ENCODE measurements around the gene NOTCH2.

The NOTCH2 gene

DNA sequence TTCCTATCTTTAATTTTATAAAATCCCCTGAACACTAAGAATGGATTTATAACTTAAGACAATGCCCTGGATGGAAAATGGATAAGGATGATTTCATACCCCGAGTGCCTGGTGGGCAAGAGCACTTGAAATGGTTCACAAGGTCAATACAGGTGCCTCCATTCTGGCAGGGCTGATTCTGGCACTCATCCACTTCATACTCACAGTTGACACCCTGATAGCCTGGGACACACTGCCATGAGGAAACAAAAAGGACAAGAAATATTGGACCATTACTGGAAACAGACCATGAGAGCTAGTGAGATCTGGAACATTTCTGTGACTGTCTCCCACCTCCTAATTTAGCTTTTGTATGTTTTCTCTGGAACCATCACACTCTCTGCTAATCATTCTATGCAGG, 134.1 kb downstream of the NOTCH2 start:
- Histone ChIP-seq H3K4me1 (ENCODE audit: low read length) (peaks cover 11% of the 10 kb centered on the region; the same call in 1 of the 2 replicates), H3K4me2 (ENCODE audit: low read depth, low read length) (no peak overlapping the region), H3K27ac (ENCODE audit: low read length) (no peak overlapping the region), H3K36me3 (replicated peaks; ENCODE audit: insufficient read depth, low read length) (no peaks in the 10 kb centered on the region; the same call in 1 of the 2 replicates), H3K9me2 (replicated peaks; ENCODE audit: insufficient read depth, low read length) (no peaks in the 10 kb centered on the region), H3K27me3 (replicated peaks; ENCODE audit: insufficient read depth, low read length) (no peaks in the 10 kb centered on the region), H4K20me1 (ENCODE audit: insufficient read depth, low read length) (no peaks in the 10 kb centered on the region), H3K4me3 (ENCODE audit: low read length) (no peak overlapping the region), H3K9ac (ENCODE audit: low read length) (no peak overlapping the region), H3K9me3 (replicated peaks; ENCODE audit: insufficient read depth, low read length) (no peaks in the 10 kb centered on the region), H3K79me2 (ENCODE audit: low read length) (no peaks in the 10 kb centered on the region), H3F3A (ENCODE audit: insufficient read depth, low read length) (peaks cover 5% of the 10 kb centered on the region; the same call in 1 of the 2 replicates), H2AFZ (ENCODE audit: low read length) (no peak overlapping the region)
- no peak for TF ChIP-seq EZH2phosphoT487 (IDR thresholded peaks at IDR 0.05; ENCODE audit: low read length)
- TF ChIP-seq CTCF (IDR thresholded peaks at IDR 0.05; ENCODE audit: low read length), result no peak
- no peak for TF ChIP-seq EZH2 (optimal IDR thresholded peaks at IDR 0.05; ENCODE audit: low read depth, low read length)
- DNase-seq, result no peak

GRCh38 chr1:119933397-119933796, 136.1 kb downstream of the NOTCH2 start:
- H3K4me1 ChIP-seq (ENCODE audit: low read length), result peaks cover 11% of the 10 kb centered on the region; the same call in 1 of the 2 replicates
- no peak overlapping the region for H3K9ac ChIP-seq (ENCODE audit: low read length)
- H3K9me2 ChIP-seq (replicated peaks; ENCODE audit: insufficient read depth, low read length), result no peaks in the 10 kb centered on the region
- H3K36me3 ChIP-seq (replicated peaks; ENCODE audit: insufficient read depth, low read length), result no peaks in the 10 kb centered on the region
- no peak overlapping the region for H2AFZ ChIP-seq (ENCODE audit: low read length)
- no peaks in the 10 kb centered on the region for H3K9me3 ChIP-seq (replicated peaks; ENCODE audit: insufficient read depth, low read length)
- no peak for DNase-seq
- H3K27ac ChIP-seq (ENCODE audit: low read length), result no peak overlapping the region
- H3K4me3 ChIP-seq (ENCODE audit: low read length), result no peak overlapping the region
- H3K4me2 ChIP-seq (ENCODE audit: low read depth, low read length), result no peak overlapping the region
- no peaks in the 10 kb centered on the region for H3K79me2 ChIP-seq (ENCODE audit: low read length)
- no peaks in the 10 kb centered on the region for H3K27me3 ChIP-seq (replicated peaks; ENCODE audit: insufficient read depth, low read length)
- H3F3A ChIP-seq (ENCODE audit: insufficient read depth, low read length), result peaks cover 5% of the 10 kb centered on the region; the same call in 1 of the 2 replicates
- no peaks in the 10 kb centered on the region for H4K20me1 ChIP-seq (ENCODE audit: insufficient read depth, low read length)
- TF ChIP-seq EZH2 (optimal IDR thresholded peaks at IDR 0.05; ENCODE audit: low read depth, low read length) (no peak), CTCF (IDR thresholded peaks at IDR 0.05; ENCODE audit: low read length) (no peak), EZH2phosphoT487 (IDR thresholded peaks at IDR 0.05; ENCODE audit: low read length) (no peak)

DNA sequence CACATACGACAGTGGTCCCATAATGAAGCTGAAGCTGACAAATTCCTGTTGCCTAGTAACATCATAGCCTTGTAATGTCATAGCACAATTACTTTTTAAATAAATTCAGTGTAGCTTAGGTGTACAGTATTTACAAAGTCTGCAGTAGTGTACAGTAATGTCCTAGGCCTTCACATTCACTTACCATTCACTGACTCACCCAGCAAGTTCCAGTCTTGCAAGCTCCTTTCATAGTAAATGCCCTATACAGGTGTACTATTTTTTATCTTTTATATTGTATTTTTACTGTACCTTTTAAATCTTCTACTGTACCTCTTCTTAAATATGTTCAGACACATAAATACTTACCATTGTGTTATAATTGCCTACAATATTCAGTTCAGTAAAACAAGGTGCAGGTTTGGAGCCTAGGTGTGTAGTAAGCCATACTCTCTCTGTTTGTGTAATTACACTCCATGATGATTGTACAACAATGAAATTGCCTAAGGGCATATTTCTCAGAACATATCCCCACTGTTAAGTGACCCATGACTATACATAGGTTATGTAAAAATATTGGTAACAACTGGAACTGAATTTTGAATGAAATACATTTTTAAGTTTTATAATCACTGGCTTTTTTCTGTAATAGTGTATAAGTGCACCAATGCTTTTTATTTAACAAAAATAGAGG, 139.7 kb downstream of the NOTCH2 start:
- no peak for DNase-seq
- no peaks in the 10 kb centered on the region for H3K9me3 ChIP-seq (replicated peaks; ENCODE audit: insufficient read depth, low read length)
- H3K79me2 ChIP-seq (ENCODE audit: low read length), result no peaks in the 10 kb centered on the region
- no peak overlapping the region for H3K27ac ChIP-seq (ENCODE audit: low read length)
- no peaks in the 10 kb centered on the region for H3F3A ChIP-seq (ENCODE audit: insufficient read depth, low read length)
- H3K36me3 ChIP-seq (replicated peaks; ENCODE audit: insufficient read depth, low read length), result no peaks in the 10 kb centered on the region
- no peak overlapping the region for H3K4me2 ChIP-seq (ENCODE audit: low read depth, low read length)
- no peaks in the 10 kb centered on the region for H3K9me2 ChIP-seq (replicated peaks; ENCODE audit: insufficient read depth, low read length)
- no peaks in the 10 kb centered on the region for H4K20me1 ChIP-seq (ENCODE audit: insufficient read depth, low read length)
- TF ChIP-seq EZH2phosphoT487 (IDR thresholded peaks at IDR 0.05; ENCODE audit: low read length) (no peak), CTCF (IDR thresholded peaks at IDR 0.05; ENCODE audit: low read length) (no peak), EZH2 (optimal IDR thresholded peaks at IDR 0.05; ENCODE audit: low read depth, low read length) (no peak)
- H2AFZ ChIP-seq (ENCODE audit: low read length), result no peak overlapping the region
- H3K4me3 ChIP-seq (ENCODE audit: low read length), result no peak overlapping the region
- H3K9ac ChIP-seq (ENCODE audit: low read length), result no peak overlapping the region
- no peaks in the 10 kb centered on the region for H3K27me3 ChIP-seq (replicated peaks; ENCODE audit: insufficient read depth, low read length)
- no peaks in the 10 kb centered on the region for H3K4me1 ChIP-seq (ENCODE audit: low read length)
